Sigmoid colon (tissue), 7 donors: Measurements from ENCODE around the gene FAM117A. TPM values are rescaled to one million over a fixed set of nuclear protein-coding genes. Genes with fewer than 3 reads are reported as not detected.

Experiments used
- DNase-seq: peaks from one replicate; pipeline ENCODE4 v3.0.0-alpha.2; 2019
- H3K27ac ChIP-seq, 4 donors: fragments of 200-600 bp; sonication (generic); one replicate each; pipeline ENCODE4 v1.5.1; 2016 to 2019; ENCODE audit warnings: mild to moderate bottlenecking in 1 of 4
- H3K27me3 ChIP-seq, 3 donors: fragments of 200-600 bp; sonication (generic); one replicate each; pipeline ENCODE4 v1.5.1; 2019; ENCODE audit warnings: mild to moderate bottlenecking in 1 of 3
- H3K36me3 ChIP-seq, 4 donors: fragments of 200-600 bp; sonication (generic); one replicate each; pipeline ENCODE4 v1.5.1; 2016 to 2019
- H3K4me1 ChIP-seq, 4 donors: fragments of 200-600 bp; sonication (generic); one replicate each; pipeline ENCODE4 v1.5.1; 2017 to 2019
- H3K4me3 ChIP-seq, 4 donors: fragments of 200-600 bp; sonication (generic); one replicate each; pipeline ENCODE4 v1.5.1; 2017 to 2019; ENCODE audit warnings: mild to moderate bottlenecking in 2 of 4, moderate library complexity in 1 of 4
- H3K9me3 ChIP-seq, 4 donors: fragments of 200-600 bp in 3 of 4; sonication (generic) in 3 of 4; one replicate each; pipeline versions ENCODE4 v1.5.1 to v1.6.1; 2013 to 2019
- CTCF ChIP-seq, 4 experiments: fragments of 450-650 bp in 3 of 4; fragments of 200-600 bp in 1 of 4; IDR thresholded peaks; one replicate each; pipeline ENCODE4 v1.5.1; 2016 to 2019; ENCODE audit warnings: antibody characterized with exemption in 4 of 4, mild to moderate bottlenecking in 3 of 4, moderate library complexity in 2 of 4
- EP300 ChIP-seq, 4 donors: sonication (generic); formaldehyde crosslinking; IDR thresholded peaks; one replicate each; pipeline ENCODE4 v1.6.1; 2017; ENCODE audit warnings: antibody characterized with exemption in 4 of 4
- POLR2A ChIP-seq, 2 donors: fragments of 450-650 bp; IDR thresholded peaks; one replicate each; pipeline ENCODE4 v1.6.1; 2016; ENCODE audit warnings: antibody characterized with exemption in 2 of 2, mild to moderate bottlenecking in 2 of 2, moderate library complexity in 2 of 2
- POLR2AphosphoS5 ChIP-seq, 4 donors: sonication (generic); formaldehyde crosslinking; IDR thresholded peaks; one replicate each; pipeline ENCODE4 v1.6.1; 2017; ENCODE audit warnings: antibody characterized with exemption in 4 of 4
- WGBS, 2 donors: extraction: QIAGEN DNeasy Blood & Tissue Kit; methylation state at CpG; one replicate each; pipeline ENCODE4 v1.1.7; 2013; 5-methylcytosine and 5-hydroxymethylcytosine counted together
- intact Hi-C: fragments of 100-400 bp; cut with DNase I; formaldehyde crosslinking; loops from one replicate; pipeline ENCODE4 v1.15.1; 2023
- polyA plus RNA-seq, 3 donors: library from polyadenylated mRNA; stranded (reverse); fragments of 200-250 nt; gene quantifications; one replicate each; pipeline ENCODE4 v1.2.3, GENCODE V29; 2013
- total RNA-seq, 4 donors: library from RNA; depleted of rRNA; stranded (reverse); fragments of >200 nt; gene quantifications; one replicate each; pipeline ENCODE4 v1.1.0, GENCODE V29; 2016
- donor health status: healthy with polysubstance abuse.
- donor health status: Bipolar disorder and iron deficiency.
- donor health status: healthy.

The FAM117A gene
- total and polyA plus RNA-seq, 7 donors, result 3.5 to 34.6 (median 15.6) TPM

- TF ChIP-seq EP300 (IDR thresholded peaks at IDR 0.05), result no peak
- TF ChIP-seq POLR2AphosphoS5 (IDR thresholded peaks at IDR 0.05), result no peak
- no peak for TF ChIP-seq CTCF (IDR thresholded peaks at IDR 0.05)
- TF ChIP-seq POLR2A (IDR thresholded peaks at IDR 0.05), result no peak
- intact Hi-C loops, result no loop called here
- peak overlapping the region; percentile 98 to 100 (median 100) for H3K27ac ChIP-seq
- peak overlapping the region; percentile 89 to 99 (median 96) for H3K4me3 ChIP-seq
- no peaks in the 10 kb centered on the region for H3K27me3 ChIP-seq
- H3K4me1 ChIP-seq, result peaks cover 0 to 66% (median 58%) of the 10 kb centered on the region in 4 donors
- no peaks in the 10 kb centered on the region for H3K9me3 ChIP-seq
- 3 to 15% methylated on average over 17 of the region's 17 CpGs for WGBS, 2 donors
- DNase-seq, result no peak
- H3K36me3 ChIP-seq, result peaks cover 8 to 19% (median 10%) of the 10 kb centered on the region in 4 donors
Measured at GRCh38 chr17:49787884-49788477, 24.1 kb upstream of the FAM117A start.

GRCh38 chr17:49784636-49785035 is 20.7 kb upstream of the FAM117A start:
- no peak for DNase-seq
- intact Hi-C loops, result no loop called here
- H3K27ac ChIP-seq, result peak overlapping the region; percentile 76 to 87 (median 80)
- no peaks in the 10 kb centered on the region for H3K36me3 ChIP-seq
- peaks cover 0 to 46% (median 40%) of the 10 kb centered on the region in 4 donors for H3K4me1 ChIP-seq
- H3K27me3 ChIP-seq, result no peaks in the 10 kb centered on the region
- WGBS, 2 donors, result 73 to 80% methylated on average over 1 of the region's 1 CpG
- no peak overlapping the region for H3K4me3 ChIP-seq
- H3K9me3 ChIP-seq, result no peaks in the 10 kb centered on the region
- TF ChIP-seq POLR2AphosphoS5 (IDR thresholded peaks at IDR 0.05) (no peak), POLR2A (IDR thresholded peaks at IDR 0.05) (no peak)

GRCh38 chr17:49783791-49784190 is 19.9 kb upstream of the FAM117A start:
- Histone ChIP-seq H3K36me3 (no peaks in the 10 kb centered on the region), H3K27me3 (no peaks in the 10 kb centered on the region), H3K9me3 (no peaks in the 10 kb centered on the region), H3K4me3 (no peak overlapping the region), H3K27ac (peak overlapping the region; percentile 76 to 87 (median 80)), H3K4me1 (peaks cover 0 to 51% (median 40%) of the 10 kb centered on the region in 4 donors)
- no peak for TF ChIP-seq POLR2A (IDR thresholded peaks at IDR 0.05)
- TF ChIP-seq EP300 (IDR thresholded peaks at IDR 0.05), result no peak
- no peak for TF ChIP-seq CTCF (IDR thresholded peaks at IDR 0.05)
- no peak for TF ChIP-seq POLR2AphosphoS5 (IDR thresholded peaks at IDR 0.05)
- DNase-seq, result no peak
- intact Hi-C loops, result no loop called here

GRCh38 chr17:49783071-49783715 is 19.3 kb upstream of the FAM117A start:
- Histone ChIP-seq H3K27me3 (no peaks in the 10 kb centered on the region), H3K4me1 (peaks cover 0 to 55% (median 40%) of the 10 kb centered on the region in 4 donors), H3K9me3 (no peaks in the 10 kb centered on the region), H3K27ac (peak overlapping the region; percentile 76 to 87 (median 80)), H3K36me3 (no peaks in the 10 kb centered on the region), H3K4me3 (no peak overlapping the region)
- TF ChIP-seq EP300 (IDR thresholded peaks at IDR 0.05), result no peak
- TF ChIP-seq POLR2AphosphoS5 (IDR thresholded peaks at IDR 0.05), result no peak
- no peak for TF ChIP-seq CTCF (IDR thresholded peaks at IDR 0.05)
- no peak for TF ChIP-seq POLR2A (IDR thresholded peaks at IDR 0.05)
- intact Hi-C loops, result no loop called here
- WGBS, 2 donors, result 56 to 70% methylated on average over 3 of the region's 3 CpGs
- peak; percentile 89 for DNase-seq

- H3K27ac ChIP-seq, result peak overlapping the region; percentile 25 to 87 (median 56)
- no peak for TF ChIP-seq POLR2A (IDR thresholded peaks at IDR 0.05)
- peak in 1 of 4 donors; percentile 29 for TF ChIP-seq POLR2AphosphoS5 (IDR thresholded peaks at IDR 0.05)
- peak in 3 of 4 experiments; percentile 43 to 62 (median 54) for TF ChIP-seq CTCF (IDR thresholded peaks at IDR 0.05)
- H3K4me1 ChIP-seq, result peaks cover 0 to 73% (median 57%) of the 10 kb centered on the region in 4 donors
- H3K4me3 ChIP-seq, result no peak overlapping the region
- H3K27me3 ChIP-seq, result no peaks in the 10 kb centered on the region
- H3K36me3 ChIP-seq, result no peaks in the 10 kb centered on the region
- whole genome bisulfite sequencing, 2 donors, result 16 to 17% methylated on average over 2 of the region's 2 CpGs
- no peaks in the 10 kb centered on the region for H3K9me3 ChIP-seq
- no peak for DNase-seq
- intact Hi-C loops, result loop anchor here (1.0 to 5.0 kb wide), 3 partner anchors 52 to 213 kb away; no protein-coding TSS in a partner anchor
Measured at GRCh38 chr17:49779739-49780231, 15.9 kb upstream of the FAM117A start.
